NCI-H82 treated with DMSO at 0.1 percent for 48 hours (cell line): ENCODE measurements around the gene ZNF678.
"Not testable (repeated sequence)": the region's sequence is repeated elsewhere in the genome, so short reads cannot be mapped to it uniquely, and the experiment has no call there.

ENCODE experiments used
- DNase-seq: peaks from one replicate; lab custom pipeline; 2025; ENCODE audit not compliant: unreplicated experiment; lab: John Stamatoyannopoulos, UW

The ZNF678 gene

DNA sequence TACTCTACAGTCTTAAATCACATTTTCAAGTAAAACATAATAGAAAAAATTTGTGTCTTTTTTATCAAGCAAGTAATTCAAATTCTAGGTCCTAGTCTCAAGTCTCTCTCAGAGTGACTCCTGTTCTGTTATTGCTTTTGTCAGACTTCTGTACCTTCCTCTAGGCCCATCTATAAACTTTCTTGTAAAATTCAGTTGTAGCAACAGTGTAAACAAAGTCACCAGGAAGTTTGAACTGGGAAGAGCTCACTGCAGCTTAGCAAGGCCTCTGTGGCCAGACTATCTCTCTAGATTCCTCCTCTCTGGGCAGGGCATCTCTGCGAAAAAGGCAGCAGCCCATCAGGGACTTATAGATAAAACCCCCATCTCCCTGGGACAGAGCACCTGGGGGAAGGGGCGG, 13.5 kb upstream of the ZNF678 start:
- no peak for DNase-seq

DNA sequence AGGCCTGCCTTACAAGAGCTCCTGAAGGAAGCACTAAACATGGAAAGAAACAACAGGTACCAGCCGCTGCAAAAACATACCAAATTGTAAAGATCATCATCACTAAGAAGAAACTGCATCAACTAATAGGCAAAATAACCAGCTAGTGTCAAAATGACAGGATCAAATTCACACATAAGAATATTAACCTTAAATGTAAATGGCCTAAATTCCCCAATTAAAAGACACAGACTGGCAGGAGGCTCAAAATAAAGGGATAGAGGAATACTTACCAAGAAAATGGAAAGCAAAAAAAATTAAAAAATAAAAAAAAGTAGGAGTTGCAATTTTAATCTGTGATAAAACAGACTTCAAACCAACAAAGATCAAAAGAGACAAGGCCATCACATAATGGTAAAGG, 11.5 kb upstream of the ZNF678 start:
- not testable (repeated sequence) for DNase-seq

GRCh38 chr1:227556288-227556687, 7.1 kb upstream of the ZNF678 start:
- DNase-seq, result no peak

GRCh38 chr1:227557962-227558725, 5.2 kb upstream of the ZNF678 start:
- no peak for DNase-seq

DNA sequence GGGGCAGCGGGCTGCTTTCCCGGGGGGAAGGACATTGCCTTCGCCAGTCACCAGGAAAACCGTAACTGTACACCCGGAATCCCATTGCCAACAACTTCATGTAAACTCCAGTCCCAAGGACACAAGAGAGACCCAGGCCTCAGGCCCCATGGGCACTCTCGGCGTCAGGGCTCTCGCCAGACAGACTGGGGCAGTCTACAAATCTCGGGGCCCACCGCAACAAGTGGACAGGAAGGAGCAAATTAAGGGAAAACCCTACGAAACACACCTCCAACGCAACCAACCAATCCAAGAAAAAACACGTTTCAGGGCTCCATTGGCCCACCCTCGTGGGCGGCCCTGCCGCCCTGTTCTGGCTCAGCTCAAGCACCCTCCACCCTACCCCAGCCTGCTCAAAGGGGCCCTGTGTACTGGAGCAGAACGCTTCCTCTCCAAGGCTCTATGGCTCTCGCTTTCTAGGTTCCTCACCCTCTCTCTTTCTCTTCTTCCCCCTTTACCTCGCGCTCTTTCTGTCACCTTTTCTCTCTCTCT, 4.6 kb upstream of the ZNF678 start:
- DNase-seq, result no peak

DNA sequence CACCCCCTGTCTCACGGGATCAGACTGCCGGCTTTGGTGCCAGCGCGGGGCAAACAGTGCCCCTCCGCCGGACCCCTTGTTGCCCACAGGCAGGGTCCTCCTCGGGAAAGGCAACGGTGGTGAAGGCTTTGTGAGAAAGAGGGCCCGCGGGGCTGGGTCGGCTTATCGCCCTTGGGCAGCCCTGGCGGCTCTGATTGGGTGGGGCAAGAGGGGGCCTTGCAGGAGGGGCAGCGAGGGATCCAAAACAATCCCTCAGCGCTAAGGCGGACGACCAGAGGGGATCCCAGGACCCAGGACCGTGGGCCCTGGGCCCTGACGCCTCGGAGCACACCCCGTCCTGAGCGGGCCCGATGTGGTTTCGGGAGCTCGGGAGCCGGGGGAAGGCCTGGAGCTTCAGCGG, 3.9 kb upstream of the ZNF678 start:
- DNase-seq, result no peak

DNA sequence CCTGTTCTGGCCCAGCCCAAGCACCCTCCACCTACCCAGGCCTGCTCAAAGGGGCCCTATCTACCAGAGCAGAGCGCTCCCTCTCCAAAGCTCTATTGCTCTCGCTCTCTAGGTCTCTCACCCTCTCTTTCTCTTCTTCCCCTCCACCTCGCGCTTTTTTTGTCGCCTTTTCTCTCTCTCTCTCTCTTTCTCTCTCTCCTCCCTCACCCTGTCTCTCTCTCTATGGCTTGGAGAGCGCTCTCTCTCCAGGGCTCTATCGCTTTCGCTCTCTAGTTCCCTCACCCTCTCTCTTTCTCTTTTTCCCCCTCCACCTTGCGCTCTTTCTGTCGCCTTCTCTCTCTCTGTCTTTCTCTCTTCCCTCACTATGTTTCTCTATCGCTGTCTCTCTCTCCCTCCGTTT, 3.4 kb upstream of the ZNF678 start:
- no peak for DNase-seq

GRCh38 chr1:227560393-227561173, 2.8 kb upstream of the ZNF678 start:
- no peak for DNase-seq

DNA sequence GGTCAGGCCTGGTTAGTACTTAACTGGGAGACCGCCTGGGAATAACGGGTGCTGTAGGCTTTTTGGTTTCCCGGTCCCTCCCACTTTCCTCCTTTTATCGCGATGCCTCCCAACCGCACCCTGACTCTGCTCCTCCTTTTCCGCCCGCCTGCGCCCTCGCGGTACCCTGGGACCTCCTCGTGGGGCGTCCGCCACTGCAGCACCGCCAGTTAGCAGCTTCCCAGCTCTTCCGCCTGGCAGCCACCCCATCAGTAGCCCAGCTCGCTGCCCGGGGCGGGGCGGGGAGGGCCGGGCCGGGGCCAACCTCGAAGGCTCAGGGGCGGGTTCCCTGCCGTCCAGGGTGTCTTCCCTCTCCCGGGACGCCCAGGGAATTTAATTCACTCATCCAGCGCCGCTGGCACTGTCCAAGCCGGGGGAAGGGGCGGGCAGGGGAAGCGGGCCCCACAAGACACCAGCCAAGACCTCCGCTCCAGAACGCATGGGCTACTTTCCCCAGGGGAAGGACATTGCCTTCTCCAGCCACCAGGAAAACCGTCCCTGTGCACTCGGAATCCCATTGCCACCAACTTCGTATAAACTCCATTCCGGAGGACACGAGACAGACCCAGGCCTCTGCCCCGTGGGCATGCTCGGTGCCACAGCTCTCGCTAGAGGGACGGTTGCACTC, 2.0 kb upstream of the ZNF678 start:
- DNase-seq, result no peak

GRCh38 chr1:227562037-227562436, 1.3 kb upstream of the ZNF678 start:
- no peak for DNase-seq

- DNase-seq, result no peak
Observed at GRCh38 chr1:227562933-227563323, 428 bp upstream of the ZNF678 start.

- DNase-seq, result no peak
Observed at GRCh38 chr1:227567256-227567655, 3.9 kb downstream of the ZNF678 start.

DNA sequence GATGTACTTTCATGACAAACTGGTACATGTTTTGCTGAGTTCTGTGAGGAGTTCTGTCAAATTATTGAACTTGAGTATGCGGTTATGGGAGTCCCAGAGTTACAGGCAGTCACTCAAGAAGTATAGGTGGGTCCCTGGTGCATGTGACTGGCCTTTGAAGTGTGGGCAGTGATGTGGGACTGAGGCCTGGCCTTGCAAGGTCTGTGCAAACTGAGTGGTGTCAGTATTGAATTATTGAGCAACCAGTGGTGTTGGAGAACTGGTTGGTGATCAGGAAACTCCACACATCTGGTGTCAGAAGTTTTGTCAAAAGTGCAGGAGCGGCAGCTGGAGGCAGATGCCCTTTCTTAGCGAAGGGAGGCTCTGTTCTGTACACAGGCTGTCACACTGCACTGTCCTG, 5.2 kb downstream of the ZNF678 start:
- DNase-seq, result no peak

DNA sequence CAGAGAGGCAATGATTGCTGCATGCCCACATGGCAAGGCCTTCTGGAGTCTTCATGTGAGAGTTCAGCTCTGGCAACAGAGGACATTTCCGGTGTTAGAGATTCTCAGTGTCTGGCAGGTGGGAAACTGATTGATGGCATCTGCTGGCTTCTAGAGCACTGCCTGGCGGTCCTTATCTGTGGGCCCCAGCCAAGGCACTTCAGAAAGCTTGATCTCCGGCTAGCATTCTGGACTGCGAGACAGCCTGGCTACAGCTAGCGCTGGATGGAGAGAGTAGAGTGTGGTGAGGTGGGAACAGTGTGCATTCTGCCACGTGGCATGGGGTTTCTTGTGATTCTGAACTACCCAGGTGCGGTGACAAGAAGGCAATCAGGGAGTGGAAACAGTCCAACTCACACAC, 9.4 kb downstream of the ZNF678 start:
- DNase-seq, result no peak

- DNase-seq, result no peak
Observed at GRCh38 chr1:227574926-227575325, 11.6 kb downstream of the ZNF678 start.

DNA sequence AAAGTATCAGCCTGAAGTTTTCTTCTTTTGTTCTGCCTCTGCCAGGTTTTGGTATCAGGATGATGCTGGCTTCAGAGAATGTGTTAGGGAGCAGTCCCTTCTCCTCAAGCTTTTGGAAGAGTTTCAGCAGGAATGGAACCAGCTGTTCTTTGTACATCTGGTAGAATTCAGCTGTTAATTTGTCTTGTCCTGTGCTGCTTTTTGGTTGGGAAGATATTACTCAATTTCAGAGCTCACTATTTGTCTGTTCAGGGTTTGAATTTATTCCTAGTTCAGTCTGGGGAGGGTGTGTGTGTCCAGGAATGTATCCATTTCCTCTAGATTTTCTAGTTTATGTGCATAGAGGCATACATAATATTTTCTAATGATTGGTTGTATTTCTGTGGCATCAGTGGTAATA, 12.8 kb downstream of the ZNF678 start:
- DNase-seq, result no peak

GRCh38 chr1:227577500-227577899, 14.1 kb downstream of the ZNF678 start:
- DNase-seq, result no peak

DNA sequence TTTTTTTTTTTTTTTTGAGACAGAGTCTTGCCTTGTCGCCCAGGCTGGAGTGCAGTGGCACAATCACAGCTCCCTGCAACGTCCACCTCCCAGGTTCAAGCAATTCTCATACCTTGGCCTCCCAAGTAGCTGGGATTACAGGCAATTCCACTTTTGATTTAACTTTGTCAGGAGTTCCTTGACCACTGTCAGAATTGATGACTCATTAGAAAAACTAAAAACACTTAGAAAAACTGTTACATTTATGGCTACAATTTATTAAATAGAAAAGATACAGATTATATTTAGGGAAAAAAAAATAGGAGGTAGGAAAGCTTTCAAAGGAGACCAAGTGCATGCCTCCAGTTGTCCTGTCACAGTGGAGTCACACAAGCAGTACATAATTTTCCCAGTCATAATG, 20.0 kb downstream of the ZNF678 start:
- no peak for DNase-seq

GRCh38 chr1:227586733-227587132, 23.4 kb downstream of the ZNF678 start:
- no peak for DNase-seq

GRCh38 chr1:227587968-227588367, 24.6 kb downstream of the ZNF678 start:
- DNase-seq, result no peak

DNA sequence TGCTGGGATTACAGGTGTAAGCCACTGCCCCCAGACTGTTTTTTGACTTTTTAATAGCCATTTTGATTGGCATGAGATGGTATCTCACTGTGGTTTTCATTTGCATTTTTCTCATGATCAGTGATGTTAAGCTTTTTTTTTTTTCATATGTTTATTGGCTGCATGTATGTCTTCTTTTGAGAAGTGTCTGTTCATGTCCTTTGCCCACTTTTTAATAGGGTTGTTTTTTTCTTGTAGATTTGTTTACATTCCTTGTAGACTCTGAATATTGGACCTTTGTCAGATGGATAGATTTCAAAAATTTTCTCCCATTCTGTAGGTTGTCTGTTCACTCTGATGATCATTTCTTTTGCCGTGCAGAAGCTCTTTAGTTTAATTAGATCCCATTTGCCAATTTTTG, 25.4 kb downstream of the ZNF678 start:
- DNase-seq, result not testable (repeated sequence)

GRCh38 chr1:227589777-227590176, 26.4 kb downstream of the ZNF678 start:
- DNase-seq, result not testable (repeated sequence)
